ENCODE measurements around the gene SPDYE16.
"Not testable (repeated sequence)": the region's sequence is repeated elsewhere in the genome, so short reads cannot be mapped to it uniquely, and the experiment has no call there.

DNA sequence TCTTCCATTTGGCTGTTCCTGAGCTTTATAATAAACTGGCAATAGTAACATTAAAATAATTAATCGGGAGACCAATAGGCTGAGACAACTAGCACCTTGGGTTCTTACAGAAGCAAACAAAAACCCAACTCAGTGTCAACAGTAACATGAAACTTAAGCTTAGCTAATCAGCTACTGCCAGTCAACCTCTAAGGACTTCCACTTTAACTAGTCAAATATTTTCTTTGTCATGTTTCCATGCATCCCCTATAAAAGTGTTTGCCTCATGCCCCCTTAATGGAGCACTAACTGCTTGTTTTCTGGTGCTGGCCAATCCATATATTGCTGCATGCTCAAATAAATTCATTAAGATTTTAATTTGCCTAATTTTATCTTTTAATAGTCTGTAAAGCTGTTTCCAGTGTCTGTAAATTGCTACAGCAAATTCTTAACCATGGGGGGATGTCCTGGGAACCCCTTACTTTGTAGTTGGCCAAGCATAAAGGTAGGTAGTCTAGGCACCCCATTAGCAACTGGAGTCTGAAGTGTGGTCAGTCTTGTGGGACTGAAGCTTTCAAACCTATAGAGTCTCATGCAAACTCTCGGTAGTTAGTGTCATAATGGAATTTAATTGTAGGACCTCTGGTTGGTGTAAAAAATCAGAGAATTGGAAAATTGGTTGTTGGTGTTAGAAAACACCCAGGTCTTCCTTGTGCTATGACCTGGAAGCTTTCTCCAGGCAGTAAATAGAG, 43.7 kb upstream of the SPDYE16 start:
- not testable (repeated sequence) for TF ChIP-seq POLR2A, CTCF (IDR thresholded peaks at IDR 0.05)
